ENCODE results near the gene PNMT.

GRCh38 chr17:39672522-39673334, 4.5 kb downstream of the PNMT start:
- TF ChIP-seq, protein P1, sequence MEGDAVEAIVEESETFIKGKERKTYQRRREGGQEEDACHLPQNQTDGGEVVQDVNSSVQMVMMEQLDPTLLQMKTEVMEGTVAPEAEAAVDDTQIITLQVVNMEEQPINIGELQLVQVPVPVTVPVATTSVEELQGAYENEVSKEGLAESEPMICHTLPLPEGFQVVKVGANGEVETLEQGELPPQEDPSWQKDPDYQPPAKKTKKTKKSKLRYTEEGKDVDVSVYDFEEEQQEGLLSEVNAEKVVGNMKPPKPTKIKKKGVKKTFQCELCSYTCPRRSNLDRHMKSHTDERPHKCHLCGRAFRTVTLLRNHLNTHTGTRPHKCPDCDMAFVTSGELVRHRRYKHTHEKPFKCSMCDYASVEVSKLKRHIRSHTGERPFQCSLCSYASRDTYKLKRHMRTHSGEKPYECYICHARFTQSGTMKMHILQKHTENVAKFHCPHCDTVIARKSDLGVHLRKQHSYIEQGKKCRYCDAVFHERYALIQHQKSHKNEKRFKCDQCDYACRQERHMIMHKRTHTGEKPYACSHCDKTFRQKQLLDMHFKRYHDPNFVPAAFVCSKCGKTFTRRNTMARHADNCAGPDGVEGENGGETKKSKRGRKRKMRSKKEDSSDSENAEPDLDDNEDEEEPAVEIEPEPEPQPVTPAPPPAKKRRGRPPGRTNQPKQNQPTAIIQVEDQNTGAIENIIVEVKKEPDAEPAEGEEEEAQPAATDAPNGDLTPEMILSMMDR (IDR thresholded peaks at IDR 0.05) = peak in 1 of 5 experiments; percentile 4
- no peak for TF ChIP-seq POLR2A (IDR thresholded peaks at IDR 0.05)

Data from transverse colon (tissue), 3 donors.